ENCODE measurements around the gene ZNF556. TPM values are rescaled to one million over a fixed set of nuclear protein-coding genes. Genes with fewer than 3 reads are reported as not detected.
"Not testable (repeated sequence)": the region's sequence is repeated elsewhere in the genome, so short reads cannot be mapped to it uniquely, and the experiment has no call there.

The ZNF556 gene
- total and polyA plus RNA-seq, 8 donors: 0.19 to 0.58 (median 0.23) TPM; not detected in 5

DNA sequence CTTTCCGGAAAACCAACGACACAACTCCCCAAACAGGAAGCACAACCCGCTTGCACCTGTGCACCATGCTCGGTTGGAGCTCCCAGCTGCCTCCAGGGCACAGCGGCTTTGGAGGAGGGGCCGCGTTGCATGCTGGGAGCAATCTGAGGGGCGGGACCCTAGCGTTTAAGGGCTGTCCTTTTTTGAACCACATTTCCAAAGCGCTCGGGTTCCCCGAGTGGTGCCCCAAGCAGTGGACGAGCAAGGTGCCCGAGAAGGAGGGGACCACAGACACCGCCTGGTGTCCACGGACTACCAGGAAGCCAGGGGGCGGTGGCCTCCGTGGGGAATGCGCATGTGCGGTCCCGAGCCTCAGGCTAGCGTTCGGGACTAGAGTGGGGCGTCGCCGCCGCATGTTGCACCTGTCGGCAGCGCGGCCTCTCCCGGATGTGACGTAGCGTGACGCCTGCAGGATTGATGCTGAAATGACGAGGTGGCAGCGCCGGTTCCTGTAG, 21.6 kb downstream of the ZNF556 start:
- Histone ChIP-seq H3K4me3 (peak overlapping the region in 2 of 4 donors; percentile 14 to 22), H3K9me3 (no peaks in the 10 kb centered on the region), H3K27ac (no peak overlapping the region), H3K36me3 (no peaks in the 10 kb centered on the region), H3K27me3 (no peaks in the 10 kb centered on the region), H3K4me1 (peaks cover 0 to 8% (median 3%) of the 10 kb centered on the region in 4 donors)
- DNase-seq: peak in 1 of 2 donors; percentile 78
- intact Hi-C loops (cut with DNase I; ENCODE audit: low total_unique reads): no loop called here
- 46 to 86% (median 69%) methylated on average over 36 to 37 of the region's 37 CpGs for WGBS, 5 donors
- TF ChIP-seq, protein P1, sequence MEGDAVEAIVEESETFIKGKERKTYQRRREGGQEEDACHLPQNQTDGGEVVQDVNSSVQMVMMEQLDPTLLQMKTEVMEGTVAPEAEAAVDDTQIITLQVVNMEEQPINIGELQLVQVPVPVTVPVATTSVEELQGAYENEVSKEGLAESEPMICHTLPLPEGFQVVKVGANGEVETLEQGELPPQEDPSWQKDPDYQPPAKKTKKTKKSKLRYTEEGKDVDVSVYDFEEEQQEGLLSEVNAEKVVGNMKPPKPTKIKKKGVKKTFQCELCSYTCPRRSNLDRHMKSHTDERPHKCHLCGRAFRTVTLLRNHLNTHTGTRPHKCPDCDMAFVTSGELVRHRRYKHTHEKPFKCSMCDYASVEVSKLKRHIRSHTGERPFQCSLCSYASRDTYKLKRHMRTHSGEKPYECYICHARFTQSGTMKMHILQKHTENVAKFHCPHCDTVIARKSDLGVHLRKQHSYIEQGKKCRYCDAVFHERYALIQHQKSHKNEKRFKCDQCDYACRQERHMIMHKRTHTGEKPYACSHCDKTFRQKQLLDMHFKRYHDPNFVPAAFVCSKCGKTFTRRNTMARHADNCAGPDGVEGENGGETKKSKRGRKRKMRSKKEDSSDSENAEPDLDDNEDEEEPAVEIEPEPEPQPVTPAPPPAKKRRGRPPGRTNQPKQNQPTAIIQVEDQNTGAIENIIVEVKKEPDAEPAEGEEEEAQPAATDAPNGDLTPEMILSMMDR (IDR thresholded peaks at IDR 0.05): no peak
- TF ChIP-seq POLR2AphosphoS5 (IDR thresholded peaks at IDR 0.05) (no peak), EP300 (IDR thresholded peaks at IDR 0.05) (no peak), POLR2A (IDR thresholded peaks at IDR 0.05) (no peak)

DNA sequence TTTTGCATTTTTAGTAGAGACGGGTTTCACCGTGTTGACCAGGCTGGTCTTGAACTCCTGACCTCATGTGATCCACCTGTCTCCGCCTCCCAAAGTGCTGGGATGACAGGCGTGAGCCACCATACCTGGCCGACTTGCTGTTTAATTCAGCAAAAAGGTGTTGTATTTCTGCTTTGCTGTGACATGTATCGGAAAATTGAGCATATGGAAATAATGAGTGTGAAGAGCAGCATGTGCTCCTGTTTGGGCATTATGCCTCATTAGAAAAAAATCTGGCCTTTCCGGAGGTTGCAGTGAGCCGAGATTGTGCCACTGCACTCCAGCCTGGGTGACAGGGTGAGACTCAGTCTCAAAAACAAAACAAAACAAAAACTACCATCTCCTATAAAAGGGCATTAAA, 23.4 kb downstream of the ZNF556 start:
- DNase-seq; intact Hi-C loops (cut with DNase I; ENCODE audit: low total_unique reads); H3K4me3 ChIP-seq; H3K27me3 ChIP-seq; H3K27ac ChIP-seq; H3K36me3 ChIP-seq; H3K9me3 ChIP-seq; H3K4me1 ChIP-seq: not testable (repeated sequence)
- WGBS, 5 donors: 74 to 81% (median 77%) methylated on average over 8 of the region's 8 CpGs

DNA sequence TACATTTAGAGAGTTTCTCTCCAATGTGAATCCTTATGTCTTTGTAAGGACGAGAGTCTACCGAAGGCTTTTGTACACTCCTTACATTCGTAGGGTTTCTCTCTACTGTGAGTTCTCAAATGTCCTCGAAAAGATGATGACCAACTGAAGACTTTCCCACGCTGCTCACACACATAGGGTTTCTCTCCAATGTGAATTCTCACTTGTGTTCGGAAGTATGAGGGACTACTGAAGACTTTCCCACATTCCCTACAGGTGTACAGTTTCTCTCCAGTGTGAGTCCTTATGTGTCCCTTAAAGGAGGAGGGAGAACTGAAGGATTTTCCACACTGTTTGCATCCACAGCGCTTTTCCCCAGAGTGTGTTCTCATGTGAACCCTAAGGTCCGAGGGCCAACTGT, 29.6 kb downstream of the ZNF556 start:
- H3K4me1 ChIP-seq: peaks cover 6 to 12% (median 9%) of the 10 kb centered on the region in 4 donors
- no peaks in the 10 kb centered on the region for H3K27me3 ChIP-seq
- TF ChIP-seq, protein P1 (IDR thresholded peaks at IDR 0.05): no peak
- peaks cover 0 to 13% (median 11%) of the 10 kb centered on the region in 4 donors for H3K9me3 ChIP-seq
- no peaks in the 10 kb centered on the region for H3K36me3 ChIP-seq
- DNase-seq: no peak
- no peak overlapping the region for H3K4me3 ChIP-seq
- WGBS, 5 donors: 72 to 80% (median 78%) methylated on average over 8 of the region's 8 CpGs
- intact Hi-C loops (cut with DNase I; ENCODE audit: low total_unique reads): no loop called here
- no peak overlapping the region for H3K27ac ChIP-seq

DNA sequence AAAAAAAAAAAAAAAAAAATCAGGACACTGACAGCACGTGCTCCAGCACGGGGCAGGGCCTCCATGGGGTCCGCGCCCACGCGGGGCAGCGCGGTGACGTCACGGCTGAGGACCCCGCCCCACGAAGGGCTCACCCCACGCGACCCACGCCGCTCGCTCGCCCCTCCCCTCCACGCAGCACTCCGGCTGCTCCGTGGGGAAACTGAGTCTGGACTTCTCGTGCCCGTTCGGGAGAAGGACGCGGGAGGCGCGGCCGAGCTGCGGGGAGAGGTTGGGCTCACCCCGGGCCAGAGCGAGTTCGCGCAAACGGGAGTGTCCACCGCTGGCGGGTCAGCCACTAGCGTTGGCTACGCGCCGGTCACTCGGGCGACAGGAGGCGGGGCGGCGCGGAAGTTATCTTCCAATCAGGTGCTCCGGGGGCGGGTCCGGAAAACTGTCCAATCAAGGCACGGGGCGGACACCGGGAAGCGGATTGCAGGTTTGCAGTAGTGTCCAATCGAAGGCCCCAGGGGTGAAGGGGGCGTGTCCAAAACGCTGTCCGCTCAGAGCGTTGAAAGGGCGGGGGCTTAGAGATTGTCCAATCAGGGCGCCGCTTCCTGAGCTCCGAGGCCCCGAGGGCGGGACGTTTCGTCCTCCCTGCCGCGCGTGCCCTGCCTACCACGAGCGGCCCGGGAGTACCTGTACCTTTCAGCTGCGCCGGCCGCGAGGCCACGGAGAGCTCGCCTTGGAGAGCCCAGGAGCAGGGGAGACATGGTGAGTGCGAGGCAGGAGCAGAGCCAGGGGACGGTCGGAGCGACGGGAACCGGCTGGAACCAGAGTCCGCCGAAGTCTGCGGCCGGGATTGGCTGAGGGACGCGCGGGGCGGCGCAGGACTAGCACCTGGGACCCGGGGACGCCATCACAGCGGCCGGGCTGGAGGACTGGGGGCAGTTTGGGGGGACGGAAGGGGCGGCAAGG, 33.4 kb downstream of the ZNF556 start, which contains the start of gene ZNF57:
Gene ZNF57 (plus strand): TSS at position 633 of the 957 bp plus-strand sequence. CDS start 118 bp downstream, at position 751.
- Histone ChIP-seq H3K4me3 (peak within 1 kb of the TSS; percentile 62 to 88 (median 77)), H3K27me3 (no peaks in the 10 kb centered on the region), H3K9me3 (peaks cover 0 to 13% (median 11%) of the 10 kb centered on the region in 4 donors), H3K4me1 (peaks cover 10 to 30% (median 23%) of the 10 kb centered on the region in 4 donors), H3K36me3 (no peaks in the 10 kb centered on the region), H3K27ac (peak within 1 kb of the TSS; percentile 88 to 98 (median 89))
- 0 to 1% (median 1%) methylated on average over 27 to 100 of the region's 100 CpGs for WGBS, 5 donors
- intact Hi-C loops (cut with DNase I; ENCODE audit: low total_unique reads): no loop called here
- TF ChIP-seq POLR2A (IDR thresholded peaks at IDR 0.05): peak in 1 of 4 donors; percentile 73
- TF ChIP-seq EP300 (IDR thresholded peaks at IDR 0.05): no peak
- peak in 2 of 3 donors; percentile 83 to 93 for TF ChIP-seq POLR2AphosphoS5 (IDR thresholded peaks at IDR 0.05)
- TF ChIP-seq, protein P1 (IDR thresholded peaks at IDR 0.05): no peak
- peak; percentile 100 for DNase-seq

Measured in stomach (tissue), 9 donors.